HG03060 (cell line): ENCODE data around the gene WDPCP.
"Not testable (repeated sequence)": the region's sequence is repeated elsewhere in the genome, so short reads cannot be mapped to it uniquely, and the experiment has no call there.

Source experiments
- ATAC-seq: cut with Tn5 transposase; IDR thresholded peaks from one replicate; pipeline ENCODE4 v1.9.1; 2021; ENCODE audit warnings: low read depth, moderate number of reproducible peaks; ENCODE audit not compliant: unreplicated experiment

The WDPCP gene

GRCh38 chr2:63131196-63131595, 457.1 kb downstream of the WDPCP start:
- no peak for ATAC-seq

- no peak for ATAC-seq
Observed at GRCh38 chr2:63127594-63127993, 460.7 kb downstream of the WDPCP start.

GRCh38 chr2:63124850-63125249, 463.4 kb downstream of the WDPCP start:
- ATAC-seq: peak; percentile 56

GRCh38 chr2:63124218-63124617, 464.1 kb downstream of the WDPCP start:
- ATAC-seq: no peak

- no peak for ATAC-seq
Observed at GRCh38 chr2:63122921-63123320, 465.4 kb downstream of the WDPCP start.

- ATAC-seq: no peak
Observed at GRCh38 chr2:63121055-63121834, 467.0 kb downstream of the WDPCP start.

GRCh38 chr2:63118821-63119220, 469.5 kb downstream of the WDPCP start:
- no peak for ATAC-seq

GRCh38 chr2:63104482-63104881, 483.8 kb downstream of the WDPCP start:
- ATAC-seq: no peak

GRCh38 chr2:63101954-63102353, 486.3 kb downstream of the WDPCP start:
- ATAC-seq: no peak

GRCh38 chr2:63099032-63099431, 489.2 kb downstream of the WDPCP start:
- ATAC-seq: no peak

- no peak for ATAC-seq
Observed at GRCh38 chr2:63096491-63096890, 491.8 kb downstream of the WDPCP start.

GRCh38 chr2:63093502-63093901, 494.8 kb downstream of the WDPCP start:
- ATAC-seq: no peak

- no peak for ATAC-seq
Observed at GRCh38 chr2:63092857-63093256, 495.4 kb downstream of the WDPCP start.

GRCh38 chr2:63092401-63092800, 495.9 kb downstream of the WDPCP start:
- ATAC-seq: no peak

GRCh38 chr2:63086687-63087086, 501.6 kb downstream of the WDPCP start:
- no peak for ATAC-seq

- ATAC-seq: no peak
Observed at GRCh38 chr2:63081404-63081803, 506.9 kb downstream of the WDPCP start.

- no peak for ATAC-seq
Observed at GRCh38 chr2:63078852-63079606, 509.2 kb downstream of the WDPCP start.

GRCh38 chr2:63074399-63074798, 513.9 kb downstream of the WDPCP start:
- not testable (repeated sequence) for ATAC-seq

GRCh38 chr2:63073994-63074393, 514.3 kb downstream of the WDPCP start:
- ATAC-seq: no peak

- no peak for ATAC-seq
Observed at GRCh38 chr2:63071664-63072063, 516.6 kb downstream of the WDPCP start.
